Neuronal stem cell (in vitro differentiated cells): ENCODE measurements around the gene C2CD4D.
"Not testable (repeated sequence)": the region's sequence is repeated elsewhere in the genome, so short reads cannot be mapped to it uniquely, and the experiment has no call there.

Source experiments
- DNase-seq: peaks from one replicate; pipeline ENCODE4 v3.0.0-alpha.2; 2013; ENCODE audit warnings: low spot score
- H2AFZ ChIP-seq: one replicate; pipeline ENCODE4 v1.6.1; 2013; ENCODE audit warnings: mild to moderate bottlenecking, low read length, inconsistent platforms
- H2AK5ac ChIP-seq: 2 replicates; pipeline ENCODE4 v1.6.1; 2013; ENCODE audit warnings: low read depth, mild to moderate bottlenecking, inconsistent platforms, low read length, moderate library complexity, mixed read lengths
- H2BK120ac ChIP-seq: 2 replicates; pipeline ENCODE4 v1.6.1; 2013; ENCODE audit warnings: low read depth, mild to moderate bottlenecking, inconsistent platforms, low read length, moderate library complexity, mixed read lengths
- H2BK12ac ChIP-seq: one replicate; pipeline ENCODE4 v1.6.1; 2013; ENCODE audit warnings: low read length, inconsistent platforms
- H2BK15ac ChIP-seq: 2 replicates; pipeline ENCODE4 v1.6.1; 2013; ENCODE audit warnings: mild to moderate bottlenecking, low read length, inconsistent platforms, mixed read lengths
- H2BK5ac ChIP-seq: one replicate; pipeline ENCODE4 v1.6.1; 2013; ENCODE audit warnings: inconsistent platforms, mild to moderate bottlenecking, low read length, moderate library complexity
- H3K14ac ChIP-seq: one replicate; pipeline ENCODE4 v1.6.1; 2013; ENCODE audit warnings: low read length, inconsistent platforms
- H3K18ac ChIP-seq: 2 replicates; pipeline ENCODE4 v1.6.1; 2013; ENCODE audit warnings: low read length, inconsistent platforms
- H3K23ac ChIP-seq: 2 replicates; pipeline ENCODE4 v1.6.1; 2013; ENCODE audit warnings: low read depth, mild to moderate bottlenecking, mixed read lengths, low read length, inconsistent platforms; ENCODE audit not compliant: poor library complexity
- H3K27ac ChIP-seq: replicated peaks from 3 replicates; pipeline ENCODE4 v1.5.1; 2013; ENCODE audit warnings: low read length, inconsistent platforms
- H3K27me3 ChIP-seq, 3 experiments: 2 replicates each; pipeline ENCODE4 v1.6.1; 2013; ENCODE audit warnings: low read length in 3 of 3, mild to moderate bottlenecking in 2 of 3, inconsistent platforms in 1 of 3, low read depth in 1 of 3, mixed read lengths in 1 of 3, moderate library complexity in 1 of 3; ENCODE audit not compliant: control insufficient read depth in 3 of 3, insufficient read depth in 3 of 3
- H3K36me3 ChIP-seq, 2 donors: replicated peaks in 1 of 2; 2 replicates each; pipeline ENCODE4 v1.6.1; 2013; ENCODE audit warnings: low read length in 2 of 2; ENCODE audit not compliant: control insufficient read depth in 2 of 2, insufficient read depth in 2 of 2
- H3K4ac ChIP-seq: 2 replicates; pipeline ENCODE4 v1.6.1; 2013; ENCODE audit warnings: inconsistent platforms, mild to moderate bottlenecking, low read length, moderate library complexity
- H3K4me1 ChIP-seq, 2 donors: 1 replicate in 1 of 2; 2 replicates in 1 of 2; pipeline ENCODE4 v1.6.1; 2013; ENCODE audit warnings: low read length in 2 of 2, low read depth in 1 of 2; ENCODE audit not compliant: control insufficient read depth in 2 of 2, insufficient read depth in 1 of 2
- H3K4me2 ChIP-seq: one replicate; pipeline ENCODE4 v1.6.1; 2013; ENCODE audit warnings: mild to moderate bottlenecking, low read length, inconsistent platforms; ENCODE audit not compliant: insufficient read depth, poor library complexity, severe bottlenecking
- H3K4me3 ChIP-seq, 2 donors: 2 replicates each; pipeline ENCODE4 v1.5.1; 2013; ENCODE audit warnings: low read length in 2 of 2, mild to moderate bottlenecking in 2 of 2, inconsistent platforms in 1 of 2, moderate library complexity in 1 of 2
- H3K79me1 ChIP-seq: one replicate; pipeline ENCODE4 v1.6.1; 2013; ENCODE audit warnings: low read depth, mild to moderate bottlenecking, inconsistent platforms, low read length, moderate library complexity
- H3K9ac ChIP-seq: one replicate; pipeline ENCODE4 v1.6.1; 2013; ENCODE audit warnings: mild to moderate bottlenecking, low read depth, low read length, inconsistent platforms; ENCODE audit not compliant: poor library complexity
- H3K9me3 ChIP-seq, 2 donors: replicated peaks in 1 of 2; 2 replicates each; pipeline versions ENCODE3 to v1.6.1; 2013; ENCODE audit warnings: low read length in 2 of 2, mild to moderate bottlenecking in 2 of 2, inconsistent platforms in 1 of 2, low read depth in 1 of 2, mixed read lengths in 1 of 2, moderate library complexity in 1 of 2; ENCODE audit not compliant: control insufficient read depth in 2 of 2, insufficient read depth in 1 of 2
- H4K8ac ChIP-seq: one replicate; pipeline ENCODE4 v1.6.1; 2013; ENCODE audit warnings: low read depth, mild to moderate bottlenecking, inconsistent platforms, low read length, moderate library complexity
- H4K91ac ChIP-seq: one replicate; pipeline ENCODE4 v1.6.1; 2013; ENCODE audit warnings: low read length, low read depth, mild to moderate bottlenecking, inconsistent platforms; ENCODE audit not compliant: poor library complexity
- WGBS, 2 donors: extraction: QIAGEN DNeasy Blood & Tissue Kit; methylation state at CpG; one replicate each; pipeline ENCODE4 v1.1.7; 2013; ENCODE audit warnings: missing lambda C conversion rate in 2 of 2, mixed read lengths in 1 of 2; ENCODE audit not compliant: insufficient read length in 2 of 2, insufficient replicate concordance in 1 of 2; ENCODE audit errors: extremely low coverage in 2 of 2; 5-methylcytosine and 5-hydroxymethylcytosine counted together

C2CD4D gene

GRCh38 chr1:151882466-151882865 lies 42.8 kb upstream of the C2CD4D start:
- H4K8ac ChIP-seq, result no peak overlapping the region
- no peaks in the 10 kb centered on the region for H3K79me1 ChIP-seq
- peaks cover 0 to 8% of the 10 kb centered on the region in 2 donors for H3K9me3 ChIP-seq
- H4K91ac ChIP-seq, result no peak overlapping the region
- DNase-seq, result no peak
- no peak overlapping the region for H2BK5ac ChIP-seq
- WGBS, 2 donors, result no CpG with 5 or more reads among the region's 2 CpGs
- no peak overlapping the region for H2AFZ ChIP-seq
- no peaks in the 10 kb centered on the region for H3K27me3 ChIP-seq
- H3K4me1 ChIP-seq, result no peaks in the 10 kb centered on the region
- no peak overlapping the region for H2AK5ac ChIP-seq
- no peak overlapping the region for H3K4me2 ChIP-seq
- H2BK12ac ChIP-seq, result no peak overlapping the region
- no peak overlapping the region for H3K4ac ChIP-seq
- H3K18ac ChIP-seq, result no peak overlapping the region
- H3K9ac ChIP-seq, result no peak overlapping the region
- no peak overlapping the region for H3K23ac ChIP-seq
- H3K27ac ChIP-seq, result no peak overlapping the region
- peaks cover 0 to 21% of the 10 kb centered on the region in 2 donors for H3K36me3 ChIP-seq
- no peak overlapping the region for H2BK120ac ChIP-seq
- no peak overlapping the region for H2BK15ac ChIP-seq
- no peak overlapping the region for H3K4me3 ChIP-seq
- H3K14ac ChIP-seq, result no peak overlapping the region

- Histone ChIP-seq H3K23ac (no peak overlapping the region), H3K27me3 (no peaks in the 10 kb centered on the region), H2BK120ac (no peak overlapping the region), H3K18ac (no peak overlapping the region), H4K8ac (no peak overlapping the region), H2BK5ac (no peak overlapping the region), H3K4me2 (no peak overlapping the region), H3K14ac (no peak overlapping the region), H2BK15ac (no peak overlapping the region), H3K4ac (no peak overlapping the region), H3K36me3 (peaks cover 0 to 15% of the 10 kb centered on the region in 2 donors), H2AFZ (no peak overlapping the region), H4K91ac (no peak overlapping the region), H3K4me3 (no peak overlapping the region), H3K9ac (no peak overlapping the region), H3K4me1 (no peaks in the 10 kb centered on the region), H3K9me3 (peaks cover 0 to under 1% of the 10 kb centered on the region in 2 donors), H2BK12ac (no peak overlapping the region), H2AK5ac (no peak overlapping the region), H3K27ac (no peak overlapping the region), H3K79me1 (no peaks in the 10 kb centered on the region)
- no peak for DNase-seq
- no CpG with 5 or more reads among the region's 2 CpGs for WGBS, 2 donors
These were observed 41.9 kb upstream of the C2CD4D start for GRCh38 chr1:151881479-151881878.

GRCh38 chr1:151875419-151876097 lies 35.9 kb upstream of the C2CD4D start:
- H3K18ac ChIP-seq, result no peak overlapping the region
- no peaks in the 10 kb centered on the region for H3K9me3 ChIP-seq
- no peak overlapping the region for H2BK5ac ChIP-seq
- H2BK120ac ChIP-seq, result no peak overlapping the region
- no peak overlapping the region for H2AK5ac ChIP-seq
- H2AFZ ChIP-seq, result no peak overlapping the region
- peaks cover 0 to 5% of the 10 kb centered on the region in 2 donors for H3K4me1 ChIP-seq
- no peak overlapping the region for H3K4ac ChIP-seq
- no peak overlapping the region for H4K91ac ChIP-seq
- no peaks in the 10 kb centered on the region for H3K27me3 ChIP-seq
- no peak overlapping the region for H2BK15ac ChIP-seq
- no peak overlapping the region for H3K4me3 ChIP-seq
- H3K27ac ChIP-seq, result no peak overlapping the region
- peaks cover 0 to 20% of the 10 kb centered on the region in 2 donors for H3K36me3 ChIP-seq
- no peaks in the 10 kb centered on the region for H3K79me1 ChIP-seq
- H3K14ac ChIP-seq, result no peak overlapping the region
- DNase-seq, result no peak
- H3K9ac ChIP-seq, result no peak overlapping the region
- H2BK12ac ChIP-seq, result no peak overlapping the region
- H3K23ac ChIP-seq, result no peak overlapping the region
- no CpG with 5 or more reads among the region's 1 CpG for WGBS, 2 donors
- no peak overlapping the region for H3K4me2 ChIP-seq
- no peak overlapping the region for H4K8ac ChIP-seq

- H3K79me1 ChIP-seq, DNase-seq, H3K27me3 ChIP-seq, H4K8ac ChIP-seq, H2AFZ ChIP-seq, H2AK5ac ChIP-seq, H3K9me3 ChIP-seq, H4K91ac ChIP-seq, H2BK5ac ChIP-seq, H3K4me3 ChIP-seq, H3K27ac ChIP-seq, H2BK120ac ChIP-seq, H2BK15ac ChIP-seq, H3K9ac ChIP-seq, H2BK12ac ChIP-seq, H3K4me2 ChIP-seq, H3K4ac ChIP-seq, H3K18ac ChIP-seq, H3K23ac ChIP-seq, H3K14ac ChIP-seq, H3K4me1 ChIP-seq: not testable (repeated sequence)
- H3K36me3 ChIP-seq, result peaks cover 0 to 20% of the 10 kb centered on the region in 2 donors
- no CpG with 5 or more reads among the region's 9 CpGs for whole genome bisulfite sequencing, 2 donors
These were observed 33.2 kb upstream of the C2CD4D start for GRCh38 chr1:151872776-151873175.
